OCI-LY1 (cell line): ENCODE data around the gene VSIR.

Experiments
- EZH2 ChIP-seq: fragments of 200-600 bp; sonication (generic), shearing (Covaris generic); IDR thresholded peaks from 2 replicates; pipeline ENCODE4 v1.8.0; 2017; ENCODE audit warnings: borderline replicate concordance, mixed run types, mild to moderate bottlenecking, antibody characterized with exemption, low read length, moderate library complexity, mixed read lengths
- TF ChIP-seq, protein P1 (sequence below): fragments of 200-600 bp; sonication (generic), shearing (Covaris generic); IDR thresholded peaks from 2 replicates; pipeline ENCODE4 v1.5.1; 2017; ENCODE audit warnings: mild to moderate bottlenecking, antibody characterized with exemption, low read length, moderate library complexity, mixed read lengths

DNA sequence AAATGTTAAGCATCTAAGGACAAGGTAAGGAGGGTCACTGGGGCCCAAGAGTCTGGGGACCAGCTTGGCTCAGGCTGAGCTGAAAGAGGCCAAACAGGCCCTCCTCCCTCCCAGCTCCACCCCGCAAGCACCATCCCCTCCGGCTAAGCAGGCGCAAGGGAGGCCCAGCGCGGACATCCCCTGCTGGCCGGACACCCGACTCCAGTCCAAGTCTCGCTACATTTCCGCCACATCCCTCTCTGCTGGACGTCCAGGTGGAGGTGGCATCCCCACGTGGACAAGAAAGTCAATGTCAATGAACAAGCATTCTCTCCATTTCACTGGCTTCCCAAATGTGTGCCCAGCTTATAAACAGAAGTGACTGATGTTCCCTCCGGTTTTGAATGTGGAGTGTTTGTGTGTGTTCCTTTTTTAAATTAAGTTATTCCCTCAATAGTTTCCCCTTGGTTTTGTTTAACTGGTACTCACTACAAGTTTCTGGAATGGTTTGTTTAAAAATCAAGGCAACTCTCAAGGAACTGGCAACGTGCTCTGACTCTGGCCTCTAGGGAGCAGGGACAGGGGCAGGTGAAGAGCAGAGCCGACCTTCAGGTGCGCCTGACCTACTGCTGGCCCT lies 42.3 kb upstream of the VSIR start:
- TF ChIP-seq, protein P1, sequence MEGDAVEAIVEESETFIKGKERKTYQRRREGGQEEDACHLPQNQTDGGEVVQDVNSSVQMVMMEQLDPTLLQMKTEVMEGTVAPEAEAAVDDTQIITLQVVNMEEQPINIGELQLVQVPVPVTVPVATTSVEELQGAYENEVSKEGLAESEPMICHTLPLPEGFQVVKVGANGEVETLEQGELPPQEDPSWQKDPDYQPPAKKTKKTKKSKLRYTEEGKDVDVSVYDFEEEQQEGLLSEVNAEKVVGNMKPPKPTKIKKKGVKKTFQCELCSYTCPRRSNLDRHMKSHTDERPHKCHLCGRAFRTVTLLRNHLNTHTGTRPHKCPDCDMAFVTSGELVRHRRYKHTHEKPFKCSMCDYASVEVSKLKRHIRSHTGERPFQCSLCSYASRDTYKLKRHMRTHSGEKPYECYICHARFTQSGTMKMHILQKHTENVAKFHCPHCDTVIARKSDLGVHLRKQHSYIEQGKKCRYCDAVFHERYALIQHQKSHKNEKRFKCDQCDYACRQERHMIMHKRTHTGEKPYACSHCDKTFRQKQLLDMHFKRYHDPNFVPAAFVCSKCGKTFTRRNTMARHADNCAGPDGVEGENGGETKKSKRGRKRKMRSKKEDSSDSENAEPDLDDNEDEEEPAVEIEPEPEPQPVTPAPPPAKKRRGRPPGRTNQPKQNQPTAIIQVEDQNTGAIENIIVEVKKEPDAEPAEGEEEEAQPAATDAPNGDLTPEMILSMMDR, result no peak
- no peak for TF ChIP-seq EZH2
